GM21737 (cell line): ENCODE results near the gene LMCD1.

Source experiments
- ATAC-seq: cut with Tn5 transposase; IDR thresholded peaks from one replicate; pipeline ENCODE4 v1.9.1; 2021; ENCODE audit warnings: mild to moderate bottlenecking, moderate library complexity; ENCODE audit not compliant: unreplicated experiment

LMCD1 gene

DNA sequence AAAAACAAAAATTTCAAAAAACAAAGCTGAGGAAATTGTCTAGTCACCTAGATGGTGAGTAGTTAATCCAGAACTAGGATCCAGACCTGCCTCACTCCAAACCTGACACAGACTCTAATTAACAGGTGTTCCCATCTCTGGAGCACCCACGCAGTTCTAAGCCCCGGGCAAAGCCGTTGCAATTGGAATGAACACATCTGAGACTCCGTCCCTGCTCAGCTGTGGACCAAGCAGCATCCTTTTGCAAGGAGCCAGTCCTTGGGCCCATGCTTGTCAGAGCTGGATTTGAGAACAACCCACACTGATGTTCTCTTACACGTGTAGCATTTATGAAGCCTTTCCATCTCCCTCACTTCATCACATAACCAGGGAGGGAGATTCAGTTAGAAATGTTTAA is 54.8 kb downstream of the LMCD1 start:
- ATAC-seq, result no peak

DNA sequence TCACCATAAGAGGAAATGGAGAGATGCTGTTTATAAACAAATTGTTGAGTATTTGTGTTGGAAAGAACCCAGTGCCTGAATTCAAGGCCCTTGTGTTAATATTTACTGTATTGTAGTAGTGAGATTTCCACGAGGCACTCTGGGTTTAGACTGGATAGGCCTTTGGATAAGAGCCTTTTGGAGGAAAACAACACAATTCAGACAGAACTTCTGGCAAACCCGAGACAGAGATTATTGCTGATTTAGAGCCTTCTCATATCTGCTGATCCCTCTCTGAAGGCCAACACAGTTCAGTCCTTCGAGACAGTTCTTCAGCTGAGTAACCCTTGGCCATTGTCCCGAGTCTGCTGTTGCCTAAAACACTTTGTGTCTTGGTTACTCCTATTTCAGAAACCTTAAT is 55.7 kb downstream of the LMCD1 start:
- no peak for ATAC-seq

DNA sequence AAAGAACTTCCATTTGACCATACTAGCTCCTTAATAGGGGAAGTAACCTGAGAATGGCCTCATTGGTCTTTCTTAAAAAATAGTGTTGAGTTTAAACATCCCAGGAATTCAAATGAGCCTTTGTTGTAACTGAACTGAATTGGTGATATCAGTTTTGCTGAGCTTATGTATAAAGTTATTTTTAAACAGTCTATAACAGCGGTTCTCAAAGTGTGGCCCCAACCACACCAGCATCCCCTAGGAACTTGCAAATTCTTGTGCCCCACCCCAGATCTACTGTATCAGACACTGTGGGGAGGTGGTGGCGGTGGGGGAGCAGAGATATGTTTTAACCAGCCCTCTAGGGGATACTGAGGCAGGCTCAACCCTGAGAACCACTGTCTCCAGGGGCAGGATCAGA is 57.0 kb downstream of the LMCD1 start:
- no peak for ATAC-seq

DNA sequence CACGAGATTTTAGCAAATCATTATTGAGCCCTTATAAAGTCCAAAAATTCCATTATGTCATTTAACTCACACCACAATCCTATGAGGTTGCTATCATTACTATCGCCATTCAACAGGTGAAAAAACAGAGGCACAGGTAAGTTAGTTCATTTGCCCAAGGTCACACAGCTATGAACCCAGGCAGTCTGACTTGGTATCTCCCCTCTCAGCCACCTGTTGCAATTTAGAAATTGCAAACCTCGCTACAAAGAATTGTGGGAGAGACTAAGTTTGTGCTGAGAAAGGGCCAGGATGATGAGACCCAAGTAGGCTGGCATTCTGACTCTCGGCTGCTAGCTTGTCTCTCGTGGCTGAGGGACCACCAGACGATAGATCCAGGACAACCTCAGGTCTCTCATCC is 57.7 kb downstream of the LMCD1 start:
- no peak for ATAC-seq

DNA sequence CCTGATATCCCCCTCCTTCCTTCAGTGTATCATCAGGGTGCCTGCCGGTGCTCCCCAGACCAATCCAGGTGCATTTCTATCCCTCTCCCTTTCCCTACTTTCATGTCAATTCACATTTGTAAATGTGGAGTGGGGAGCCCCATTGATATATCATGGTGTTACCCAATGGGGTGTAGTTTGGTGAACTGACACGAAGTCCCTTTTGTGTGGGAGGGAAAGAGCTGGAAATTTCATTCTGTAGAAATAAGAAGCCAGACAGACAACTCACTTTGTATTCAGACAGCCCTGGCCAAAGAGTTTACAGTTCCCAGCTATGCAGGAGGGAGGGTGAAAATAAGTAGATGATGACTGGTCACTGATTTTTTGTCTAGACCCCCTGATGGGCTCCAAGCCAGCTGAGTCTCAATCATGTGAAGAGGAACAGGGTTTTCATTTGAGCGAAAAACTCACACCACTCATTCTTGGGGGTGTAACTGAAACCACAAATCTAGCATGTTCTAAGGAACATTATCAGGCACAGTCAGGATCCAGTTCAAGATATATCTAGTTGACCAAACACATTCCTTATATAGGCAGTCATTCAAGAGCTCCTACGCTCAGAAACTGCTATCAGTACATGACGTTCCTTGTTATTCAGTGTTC is 58.9 kb downstream of the LMCD1 start:
- no peak for ATAC-seq

DNA sequence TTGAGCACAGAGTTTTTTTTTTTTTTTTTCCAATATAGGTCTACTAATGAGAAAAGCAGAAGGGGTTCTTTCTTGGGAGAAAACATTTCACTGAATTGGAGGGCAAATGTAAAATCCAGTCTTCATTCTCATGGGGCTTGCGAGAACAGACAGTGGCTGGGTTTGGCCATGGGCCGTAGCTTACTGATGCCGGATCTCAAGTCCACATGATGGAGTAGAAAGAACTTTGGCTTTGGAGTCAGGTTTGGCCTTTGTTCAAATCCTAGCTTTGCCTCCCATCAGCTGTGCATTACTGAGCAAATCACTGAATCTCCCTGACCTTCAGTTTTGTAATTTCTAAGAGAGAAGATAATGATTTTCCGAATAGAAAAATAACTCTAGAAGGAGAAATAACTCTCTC is 59.7 kb downstream of the LMCD1 start:
- ATAC-seq, result no peak

DNA sequence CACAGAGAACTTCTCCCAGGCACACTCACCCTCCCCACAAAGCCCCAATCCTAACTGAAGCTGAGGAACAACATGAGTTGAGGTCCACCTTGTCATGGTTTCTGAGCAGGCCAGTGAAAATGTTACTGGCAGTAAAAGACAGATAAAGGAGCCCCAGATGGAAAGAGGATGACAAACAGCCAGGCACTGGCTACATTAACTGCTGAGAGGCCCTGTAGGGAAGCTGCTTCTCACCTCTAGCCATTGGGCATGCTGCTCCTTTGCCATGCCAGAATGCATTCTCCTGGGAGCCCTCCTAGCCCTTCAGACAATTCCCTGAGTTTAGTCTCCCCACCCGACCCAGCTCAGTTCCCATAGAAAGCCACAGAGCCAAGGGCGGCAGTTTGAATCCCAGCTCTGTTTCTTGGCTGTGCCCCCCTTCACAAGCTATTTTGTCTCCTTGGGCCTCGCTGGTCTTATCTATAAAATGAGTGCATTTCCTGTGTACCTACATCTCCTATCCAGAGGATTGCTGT is 60.5 kb downstream of the LMCD1 start:
- no peak for ATAC-seq

DNA sequence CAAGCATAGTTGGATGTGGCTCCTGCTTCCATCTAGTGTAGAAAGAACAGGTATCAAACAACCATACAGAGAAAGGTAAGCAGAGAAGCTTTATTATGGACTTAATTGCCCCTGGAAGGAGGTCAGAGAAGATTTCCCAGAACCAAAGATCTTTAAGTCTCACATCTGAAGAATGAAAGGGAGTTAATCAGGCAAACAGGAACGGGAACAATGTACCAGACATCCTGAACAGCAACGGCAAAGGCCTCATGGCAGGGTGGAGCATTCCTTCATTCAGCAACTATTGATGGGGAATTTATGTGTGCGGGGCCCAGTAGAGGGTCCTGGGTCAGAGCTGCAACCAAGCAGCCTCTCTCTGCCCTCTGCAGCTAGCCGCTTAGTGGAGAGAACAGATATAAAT is 61.5 kb downstream of the LMCD1 start:
- no peak for ATAC-seq

DNA sequence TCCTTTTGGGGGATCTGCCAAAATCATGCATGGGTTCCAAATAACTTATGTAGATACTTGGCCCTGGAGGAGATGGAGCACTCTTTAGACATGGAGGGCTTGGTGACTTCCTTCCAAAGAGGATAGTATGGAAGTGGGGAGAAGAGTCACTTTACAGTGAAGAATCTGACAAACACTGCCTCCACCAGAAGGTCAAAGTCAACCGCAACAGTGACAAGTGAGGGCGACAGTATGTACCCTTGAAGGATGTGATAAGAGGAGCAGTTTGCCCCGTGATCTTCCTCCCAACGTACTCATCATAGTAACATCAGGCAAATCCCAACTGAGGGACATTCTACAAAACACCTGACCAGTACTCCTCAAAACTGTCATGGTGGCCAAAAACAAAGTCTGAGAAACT is 62.0 kb downstream of the LMCD1 start:
- no peak for ATAC-seq

DNA sequence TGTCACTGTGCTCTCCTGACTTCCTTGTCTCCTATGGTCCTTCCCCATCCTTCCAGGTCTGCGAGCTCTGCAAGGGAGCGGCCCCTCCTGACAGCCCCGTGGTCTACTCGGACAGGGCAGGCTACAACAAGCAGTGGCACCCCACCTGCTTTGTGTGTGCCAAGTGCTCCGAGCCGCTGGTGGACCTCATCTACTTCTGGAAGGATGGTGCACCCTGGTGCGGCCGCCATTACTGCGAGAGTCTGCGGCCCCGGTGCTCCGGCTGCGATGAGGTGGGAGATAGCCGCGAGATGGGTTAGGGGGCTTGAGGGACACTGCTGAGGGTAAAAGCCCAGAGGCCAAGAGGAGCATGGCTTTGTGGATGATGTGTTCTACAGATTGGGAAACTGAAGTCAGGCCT is 63.8 kb downstream of the LMCD1 start:
- no peak for ATAC-seq

DNA sequence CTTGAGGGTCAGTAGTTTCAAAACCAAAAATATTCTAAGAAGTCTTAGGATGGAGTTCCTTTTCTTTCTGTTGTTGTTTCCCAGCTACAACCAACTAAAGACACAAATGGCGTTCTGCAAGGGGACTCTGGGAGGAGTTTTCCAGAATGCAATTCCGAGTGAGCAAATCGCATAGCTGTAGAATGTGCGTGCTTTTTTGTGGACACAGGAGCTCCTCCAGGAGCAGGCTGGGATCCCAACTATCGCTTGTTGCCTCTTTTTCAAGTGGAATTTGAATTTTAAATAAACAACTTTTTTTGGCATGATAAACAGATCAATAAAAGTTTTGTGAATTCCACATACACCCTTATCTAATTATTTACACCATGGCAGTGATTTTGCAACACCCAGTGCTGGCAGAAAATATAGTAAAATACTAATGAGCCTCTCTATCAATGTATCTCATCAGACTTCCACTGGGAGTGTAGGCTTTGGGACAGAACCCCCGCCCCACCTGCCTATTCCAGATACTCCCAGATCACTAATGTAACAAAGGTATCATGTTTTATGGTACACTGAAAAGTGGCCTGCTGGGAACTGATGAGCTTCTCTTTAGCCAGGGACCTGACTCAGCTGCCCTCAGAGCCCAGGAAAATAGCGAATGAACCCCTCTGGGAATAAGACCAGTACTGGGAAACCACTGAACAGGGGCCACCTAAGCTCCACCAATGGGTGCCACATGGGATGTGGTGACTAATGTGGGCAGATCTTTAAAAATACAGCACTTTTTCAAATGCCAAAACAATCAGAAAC is 66.4 kb downstream of the LMCD1 start:
- no peak for ATAC-seq

DNA sequence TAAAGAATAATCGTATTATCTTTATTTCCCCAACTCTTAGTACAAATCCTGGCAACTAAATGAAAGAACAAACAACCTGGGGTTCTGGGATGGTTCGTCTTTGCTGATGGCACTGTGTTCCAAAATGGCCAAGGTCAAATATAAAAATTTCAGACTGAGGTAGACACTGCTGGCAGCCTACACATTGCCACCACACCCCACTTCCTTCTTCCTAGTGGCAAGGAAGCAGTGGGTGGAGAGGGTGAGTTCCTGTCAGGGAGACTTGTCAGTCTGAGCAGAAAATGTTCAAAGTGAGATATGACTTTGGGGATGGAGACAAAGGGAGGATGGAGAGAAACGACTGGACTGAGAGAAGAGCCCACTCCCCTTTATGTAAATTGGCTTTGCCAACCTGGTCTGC is 69.6 kb downstream of the LMCD1 start:
- no peak for ATAC-seq

DNA sequence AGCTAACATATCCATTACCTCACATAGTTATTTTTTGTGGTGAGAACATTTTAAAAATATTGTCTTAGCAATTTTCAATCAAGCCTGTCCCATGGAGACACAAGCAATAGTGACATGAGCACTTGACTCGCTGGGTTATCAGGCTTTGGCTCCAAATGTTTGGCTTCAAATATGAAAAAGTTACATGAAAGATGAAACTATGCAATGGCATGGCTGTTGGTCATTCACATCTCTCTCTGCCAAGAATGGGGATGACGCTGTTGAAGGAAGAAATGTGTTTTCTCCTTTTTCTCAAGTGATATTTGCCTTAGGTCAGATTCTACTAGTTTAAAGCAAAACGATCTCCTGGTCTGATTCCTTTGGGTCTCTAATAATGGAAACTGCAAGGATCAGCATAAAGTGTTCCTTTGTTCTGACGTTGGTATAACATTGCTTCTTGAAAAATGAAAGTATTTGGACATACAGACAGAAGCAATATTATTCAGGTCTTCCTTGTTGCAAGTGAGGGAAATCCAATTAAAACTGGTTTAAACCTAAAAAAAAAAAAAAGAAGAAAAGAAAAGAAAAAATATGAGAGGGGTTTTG is 71.8 kb downstream of the LMCD1 start:
- ATAC-seq, result no peak

DNA sequence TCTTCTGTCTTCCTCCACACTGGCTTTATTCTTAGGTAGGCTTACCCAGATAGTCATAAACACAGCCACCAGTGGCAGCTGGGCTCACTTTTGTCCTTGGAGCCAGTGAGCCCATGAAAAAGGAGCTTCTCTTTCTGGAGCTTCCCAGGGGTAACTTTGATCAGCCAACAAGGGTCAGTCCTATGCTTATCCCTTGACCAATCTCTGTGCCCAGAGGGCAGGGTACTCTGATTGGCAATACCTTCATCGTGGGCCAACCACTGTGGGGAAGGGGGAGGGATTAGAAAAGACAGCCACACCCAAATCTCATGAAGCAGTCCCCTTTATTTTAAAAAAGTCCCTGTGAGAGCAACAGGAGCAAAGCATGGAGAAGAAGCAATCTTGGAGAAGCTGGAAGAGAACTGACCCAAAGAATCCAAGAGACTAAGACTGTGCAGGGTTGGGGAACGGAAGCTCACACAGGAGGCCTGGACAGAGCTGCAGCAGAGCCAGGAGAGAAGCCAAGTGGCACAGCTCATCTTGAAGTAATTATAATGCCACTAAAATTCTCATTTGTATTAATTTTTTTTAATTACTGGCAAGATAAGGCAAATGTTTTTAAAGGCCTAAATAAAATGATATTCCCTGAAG is 72.5 kb downstream of the LMCD1 start:
- no peak for ATAC-seq

DNA sequence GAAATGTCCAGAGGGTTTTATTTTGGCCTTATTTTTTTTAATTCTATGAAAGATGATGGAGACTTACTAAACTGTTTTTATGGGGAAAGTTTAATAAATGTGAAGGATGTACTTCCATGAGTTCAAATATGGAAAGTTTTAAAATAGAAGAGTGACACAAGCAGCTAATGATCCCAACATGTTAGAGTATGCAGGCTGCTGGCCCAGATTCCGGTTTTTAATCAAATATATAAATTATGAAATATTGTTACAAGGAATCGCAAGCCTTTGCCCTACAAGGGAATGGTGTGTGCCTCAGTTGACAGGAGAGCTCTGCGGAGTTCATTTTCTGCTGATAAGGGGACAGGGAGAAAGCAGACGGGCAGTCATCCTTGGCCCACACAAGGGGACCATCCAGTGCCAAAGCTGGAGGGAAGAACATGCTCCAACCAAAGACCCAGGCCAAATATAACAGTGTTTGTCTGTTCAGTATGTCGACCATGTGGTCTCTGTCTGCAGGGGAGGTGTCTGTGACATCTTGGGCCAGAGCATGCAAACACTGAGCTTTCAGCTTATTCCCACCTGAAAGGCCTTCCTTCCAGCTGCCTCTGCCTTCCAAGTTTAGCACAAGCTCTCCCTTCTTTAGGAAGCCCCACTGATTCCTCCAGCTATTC is 73.2 kb downstream of the LMCD1 start:
- no peak for ATAC-seq

DNA sequence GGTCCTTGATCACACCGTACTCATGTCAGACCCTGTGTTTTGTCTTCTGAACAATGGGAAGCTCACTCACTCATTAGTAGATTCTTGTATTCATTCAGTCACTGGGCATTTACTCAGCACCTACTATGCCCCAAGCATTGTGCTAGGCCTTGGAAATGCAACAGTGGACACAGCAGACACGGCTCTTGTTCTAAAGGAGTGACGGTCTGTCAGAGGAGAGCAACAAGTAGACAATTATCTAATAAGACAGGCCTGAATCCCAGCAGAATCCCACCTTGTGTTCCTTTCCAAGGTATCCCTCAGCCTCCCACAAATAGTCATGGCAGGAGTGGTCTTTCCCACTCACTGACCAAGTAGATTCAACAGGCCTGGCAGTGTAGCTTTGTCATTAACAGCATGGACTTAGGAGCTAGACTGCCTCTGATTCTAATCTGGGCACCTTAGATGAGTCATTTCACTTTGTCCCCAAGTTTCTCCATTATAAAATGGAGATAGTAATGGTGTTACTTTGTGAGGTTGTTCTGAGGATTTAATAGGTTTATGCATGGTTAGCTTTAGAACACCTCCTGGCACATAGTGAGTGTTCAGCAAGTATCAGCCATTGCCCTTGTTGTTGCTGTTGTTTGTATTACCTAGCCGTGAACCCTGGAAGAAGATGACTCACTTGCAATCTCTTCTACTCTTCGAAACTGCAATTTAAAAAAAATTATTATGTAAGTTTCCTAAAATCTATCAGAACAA is 73.9 kb downstream of the LMCD1 start:
- no peak for ATAC-seq

DNA sequence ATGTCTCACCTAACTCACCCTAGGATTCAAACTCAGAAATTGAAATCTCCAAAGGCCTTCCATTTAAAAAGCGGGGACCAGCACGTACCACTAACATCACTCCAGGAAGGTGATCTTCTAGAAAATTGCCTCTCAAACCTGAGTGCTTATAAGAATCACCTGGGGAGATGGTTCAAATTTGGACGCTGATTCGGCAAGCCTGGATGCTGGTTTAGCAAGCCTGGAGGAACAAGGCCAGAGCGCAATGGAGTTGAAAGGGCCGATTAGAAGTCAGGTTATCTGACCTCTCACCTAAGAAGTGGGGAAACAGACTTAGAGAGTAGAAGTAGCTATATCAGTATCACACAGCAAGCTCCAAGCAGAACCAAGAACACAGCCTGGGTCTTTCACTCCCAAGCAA is 74.8 kb downstream of the LMCD1 start:
- no peak for ATAC-seq

DNA sequence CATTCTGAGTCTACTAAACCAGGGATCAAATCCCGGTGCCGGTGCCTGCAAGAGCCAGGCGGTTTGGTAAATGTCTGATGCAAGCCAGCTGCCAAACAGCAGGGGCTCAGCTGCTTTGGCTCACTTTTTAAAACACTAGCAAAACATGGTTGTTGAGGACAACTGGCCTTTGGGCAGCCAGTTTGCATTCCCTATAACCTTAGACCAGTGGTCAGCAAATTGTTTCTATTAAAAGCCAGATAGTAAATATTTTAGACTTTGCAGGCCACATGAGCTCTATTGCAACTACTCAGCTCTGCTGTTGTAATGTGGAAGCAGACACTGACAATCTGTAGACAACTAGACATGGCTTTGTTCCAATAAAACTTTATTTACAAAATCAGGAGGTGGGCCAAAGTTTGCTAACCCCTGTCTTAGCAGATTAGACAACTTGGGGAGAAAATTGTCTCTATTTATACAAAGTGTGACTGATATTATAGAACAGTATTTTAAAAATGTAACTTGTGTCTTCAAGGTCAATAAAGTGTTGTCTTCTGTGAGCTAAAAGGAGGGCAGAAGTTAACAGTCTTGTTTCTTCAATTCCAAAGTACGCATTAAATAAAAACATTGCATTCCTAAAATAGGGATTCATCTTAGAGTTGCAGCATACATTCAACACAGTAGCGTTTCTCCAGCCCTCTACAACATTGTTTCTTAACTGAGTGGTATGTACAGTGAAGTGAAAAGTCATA is 75.4 kb downstream of the LMCD1 start:
- ATAC-seq, result no peak

DNA sequence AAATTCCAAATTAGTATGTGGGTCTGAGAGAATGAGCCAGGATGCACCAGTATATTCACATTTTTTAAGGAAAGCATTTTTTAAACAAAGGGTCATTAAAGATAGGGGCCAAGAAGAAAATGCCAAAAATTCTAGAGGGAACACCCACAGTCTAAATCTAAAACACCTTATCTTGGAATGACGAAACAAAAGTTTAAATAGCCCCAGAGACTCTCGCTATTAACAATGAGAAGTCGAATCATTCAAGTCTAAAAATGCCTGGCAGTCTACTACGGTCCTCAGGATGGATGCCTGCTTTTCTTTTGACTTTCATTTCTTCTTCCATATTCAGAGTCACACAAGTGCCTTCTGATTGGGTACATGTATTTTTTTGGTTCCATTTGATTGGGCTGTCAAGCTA is 76.7 kb downstream of the LMCD1 start:
- no peak for ATAC-seq

DNA sequence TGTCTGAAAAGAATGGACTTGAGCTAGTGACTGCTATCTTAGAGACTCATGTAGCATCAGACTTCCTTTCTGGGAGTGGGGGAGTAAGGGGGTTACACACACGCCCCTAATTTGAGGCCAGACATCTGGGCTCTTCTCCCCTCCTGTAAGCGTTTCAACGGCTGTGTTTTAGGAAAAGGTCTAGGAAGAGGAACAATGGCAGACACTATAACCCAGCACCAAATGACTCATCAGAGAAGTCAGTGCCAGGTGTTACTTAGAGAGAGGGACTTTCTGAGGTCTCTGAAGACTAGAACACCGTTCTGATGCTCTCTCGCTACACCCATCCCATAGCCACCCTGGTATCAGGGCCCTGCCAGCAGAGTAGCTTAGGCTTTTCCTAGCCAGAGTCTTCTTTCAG is 77.5 kb downstream of the LMCD1 start:
- ATAC-seq, result peak; percentile 99
